ENCODE measurements around the gene LMF1. TPM values are rescaled to one million over a fixed set of nuclear protein-coding genes. Genes with fewer than 3 reads are reported as not detected.

Gene LMF1
- total RNA-seq, 1 donor from 2014 or later = 19.0 TPM

DNA sequence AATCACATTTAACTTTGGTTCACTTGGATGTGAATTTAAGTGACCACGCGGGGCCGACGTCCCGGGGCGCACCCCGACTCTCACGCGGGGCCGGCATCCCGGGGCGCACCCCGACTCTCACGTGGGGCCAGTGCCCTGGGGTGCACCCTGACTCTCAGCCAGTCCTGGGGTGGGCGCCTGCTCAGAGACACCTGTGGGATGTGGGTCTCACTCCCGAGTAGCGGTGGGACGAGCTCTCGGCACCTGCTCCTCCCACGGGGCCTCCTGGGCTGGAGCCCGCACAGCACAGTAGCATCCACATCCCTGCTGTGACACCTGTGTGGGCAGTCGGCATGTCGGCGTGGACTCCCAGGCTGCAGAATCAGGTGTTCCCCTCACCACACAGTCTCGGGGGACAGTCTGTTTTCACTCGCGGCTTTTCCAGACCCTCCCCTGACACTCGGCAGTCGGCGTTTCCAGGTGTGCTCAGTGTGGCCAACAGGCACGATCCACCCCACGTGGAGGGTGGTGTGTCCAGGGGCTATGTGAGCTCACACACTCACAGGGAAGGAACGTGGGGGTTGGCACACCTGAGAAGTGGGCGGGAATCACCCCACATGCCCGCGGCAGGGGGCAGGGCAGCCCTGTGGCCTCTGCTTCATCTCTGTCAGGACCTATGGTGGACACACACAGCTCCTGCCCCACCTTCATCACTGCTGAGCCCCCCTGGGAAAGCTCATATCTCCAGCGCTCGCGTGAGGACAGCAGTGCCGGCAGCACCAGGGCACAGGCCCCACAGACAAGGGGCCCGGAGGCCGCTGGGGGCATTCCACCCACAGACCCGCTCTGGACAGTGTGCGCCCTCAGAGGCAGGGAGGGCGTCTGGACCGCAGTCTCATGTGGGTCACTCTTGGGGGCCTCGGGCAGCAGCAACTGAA is 51.8 kb downstream of the LMF1 start:
- Histone ChIP-seq H3K9me3 (no peaks in the 10 kb centered on the region), H3K27ac (no peak overlapping the region), H3K4me1 (no peaks in the 10 kb centered on the region), H3K4me3 (no peak overlapping the region), H3K27me3 (no peaks in the 10 kb centered on the region), H3K36me3 (no peaks in the 10 kb centered on the region)
- ATAC-seq = no peak
- TF ChIP-seq, protein P1, sequence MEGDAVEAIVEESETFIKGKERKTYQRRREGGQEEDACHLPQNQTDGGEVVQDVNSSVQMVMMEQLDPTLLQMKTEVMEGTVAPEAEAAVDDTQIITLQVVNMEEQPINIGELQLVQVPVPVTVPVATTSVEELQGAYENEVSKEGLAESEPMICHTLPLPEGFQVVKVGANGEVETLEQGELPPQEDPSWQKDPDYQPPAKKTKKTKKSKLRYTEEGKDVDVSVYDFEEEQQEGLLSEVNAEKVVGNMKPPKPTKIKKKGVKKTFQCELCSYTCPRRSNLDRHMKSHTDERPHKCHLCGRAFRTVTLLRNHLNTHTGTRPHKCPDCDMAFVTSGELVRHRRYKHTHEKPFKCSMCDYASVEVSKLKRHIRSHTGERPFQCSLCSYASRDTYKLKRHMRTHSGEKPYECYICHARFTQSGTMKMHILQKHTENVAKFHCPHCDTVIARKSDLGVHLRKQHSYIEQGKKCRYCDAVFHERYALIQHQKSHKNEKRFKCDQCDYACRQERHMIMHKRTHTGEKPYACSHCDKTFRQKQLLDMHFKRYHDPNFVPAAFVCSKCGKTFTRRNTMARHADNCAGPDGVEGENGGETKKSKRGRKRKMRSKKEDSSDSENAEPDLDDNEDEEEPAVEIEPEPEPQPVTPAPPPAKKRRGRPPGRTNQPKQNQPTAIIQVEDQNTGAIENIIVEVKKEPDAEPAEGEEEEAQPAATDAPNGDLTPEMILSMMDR (IDR thresholded peaks at IDR 0.05) = no peak
- intact Hi-C loops (cut with DNase I) = no loop called here
- no peak for DNase-seq

DNA sequence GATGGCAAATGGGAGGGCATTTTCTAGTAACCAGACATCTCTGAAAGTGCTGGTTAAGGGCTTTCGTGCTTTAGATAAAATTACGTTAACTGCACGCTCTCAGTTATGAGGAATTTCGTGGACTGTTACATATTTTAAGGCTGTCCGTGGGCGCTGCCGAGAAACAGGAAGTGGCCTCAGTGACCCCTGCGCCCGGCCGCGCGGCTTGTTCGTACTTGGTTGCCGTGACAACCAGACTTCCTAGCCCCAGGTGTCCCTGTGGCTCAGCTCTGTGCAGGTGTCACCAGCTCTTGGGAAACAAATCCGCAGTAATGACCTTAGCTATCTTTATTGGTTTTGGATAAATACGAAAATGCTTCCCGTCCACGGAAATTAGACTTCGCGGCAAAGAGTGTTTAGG is 52.7 kb downstream of the LMF1 start:
- Histone ChIP-seq H3K27me3 (no peaks in the 10 kb centered on the region), H3K4me3 (no peak overlapping the region), H3K27ac (no peak overlapping the region), H3K4me1 (no peaks in the 10 kb centered on the region), H3K9me3 (no peaks in the 10 kb centered on the region), H3K36me3 (no peaks in the 10 kb centered on the region)
- TF ChIP-seq, protein P1 (IDR thresholded peaks at IDR 0.05) = no peak
- ATAC-seq = no peak
- no peak for DNase-seq
- intact Hi-C loops (cut with DNase I) = no loop called here

DNA sequence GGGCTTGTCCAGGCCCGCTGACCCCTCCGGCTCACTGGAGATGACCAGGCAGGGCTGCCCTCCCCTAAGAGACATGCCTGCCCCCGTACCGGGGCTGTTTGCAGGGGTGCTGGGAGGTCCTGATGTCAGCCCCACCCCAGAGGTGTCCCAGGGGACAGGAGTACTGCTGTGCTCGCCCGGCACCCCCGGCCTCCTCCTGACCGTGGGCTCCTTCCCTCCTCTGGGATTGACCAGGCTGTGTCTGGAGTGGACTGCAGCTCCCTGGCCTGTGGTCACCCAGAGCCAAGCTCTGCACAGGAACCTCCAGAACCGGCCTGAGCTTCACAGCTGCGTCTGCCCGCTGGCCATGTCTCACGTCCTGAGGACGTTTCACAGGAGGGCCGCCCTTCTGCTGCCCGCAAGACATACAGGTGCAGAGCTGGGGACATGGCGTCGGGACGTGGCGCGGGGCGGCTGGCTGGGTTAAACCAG is 53.2 kb downstream of the LMF1 start:
- TF ChIP-seq, protein P1 (IDR thresholded peaks at IDR 0.05) = no peak
- intact Hi-C loops (cut with DNase I) = no loop called here

DNA sequence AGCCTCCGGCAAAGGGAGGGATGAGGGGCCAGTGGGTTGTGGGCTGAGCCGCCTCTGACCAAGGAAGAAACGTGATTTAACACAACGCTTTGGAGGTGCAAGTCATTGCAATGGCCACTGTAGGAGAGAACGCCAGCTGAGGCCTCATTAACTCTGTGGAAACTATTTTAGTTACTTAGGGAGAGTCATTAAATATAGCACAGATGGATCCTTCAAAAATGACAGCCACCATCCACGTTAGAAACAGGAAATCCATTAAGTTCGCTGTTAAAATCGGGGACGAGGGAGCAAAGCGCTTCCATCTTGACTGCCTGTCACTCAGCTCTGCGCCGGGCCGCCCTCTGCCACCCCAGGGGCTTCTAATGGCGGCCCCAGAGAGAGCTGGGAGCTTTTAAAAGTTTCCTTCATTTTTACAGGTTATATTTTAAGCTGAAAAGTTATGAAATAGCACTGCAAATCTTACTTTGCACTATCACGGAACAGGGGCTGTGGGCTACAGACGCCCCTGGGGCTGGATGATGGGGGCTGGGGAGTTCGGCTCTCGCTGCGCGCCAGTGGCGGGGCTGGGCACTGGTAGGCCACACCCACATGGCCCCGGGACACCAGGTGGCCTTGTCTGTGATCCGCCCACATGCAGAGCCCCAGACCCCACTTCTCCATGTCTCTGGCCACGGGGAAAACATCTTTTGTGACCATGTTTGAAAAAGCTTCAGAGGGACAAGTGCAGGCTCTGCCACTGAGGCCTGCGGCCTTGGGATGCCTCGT is 54.6 kb downstream of the LMF1 start:
- DNase-seq (no peak), ATAC-seq (no peak)
- TF ChIP-seq, protein P1 (IDR thresholded peaks at IDR 0.05) = no peak

More for the DNA sequence above, 53.2 kb downstream of the LMF1 start:
- no peaks in the 10 kb centered on the region for H3K9me3 ChIP-seq
- H3K27me3 ChIP-seq = no peaks in the 10 kb centered on the region
- no peak overlapping the region for H3K4me3 ChIP-seq
- ATAC-seq = no peak
- no peaks in the 10 kb centered on the region for H3K4me1 ChIP-seq
- no peaks in the 10 kb centered on the region for H3K36me3 ChIP-seq
- H3K27ac ChIP-seq = no peak overlapping the region
- no peak for DNase-seq

DNA sequence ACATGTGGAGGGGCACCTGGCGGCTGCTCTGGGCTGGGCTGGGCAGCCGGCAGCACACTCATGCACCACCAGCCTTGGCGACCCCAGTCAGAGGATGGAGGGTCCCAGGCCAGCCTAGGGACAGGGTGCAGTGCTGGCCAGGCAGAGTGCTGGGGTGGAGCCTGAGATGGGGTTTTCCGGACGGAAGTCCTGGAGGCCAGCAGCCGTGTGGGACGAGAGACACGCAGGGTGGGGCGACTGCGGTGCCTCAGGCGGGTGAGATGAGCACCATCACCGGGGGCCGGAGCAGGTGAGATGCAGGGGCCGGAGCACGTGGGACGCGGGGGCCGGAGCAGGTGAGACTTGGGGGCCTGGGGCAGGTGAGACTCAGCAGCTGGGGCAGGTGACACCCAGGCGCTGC is 55.2 kb downstream of the LMF1 start:
- intact Hi-C loops (cut with DNase I) = no loop called here
- no peak for ATAC-seq
- no peak for DNase-seq

More for the DNA sequence above, 54.6 kb downstream of the LMF1 start:
- H3K27ac ChIP-seq = no peak overlapping the region
- H3K9me3 ChIP-seq = no peaks in the 10 kb centered on the region
- H3K4me3 ChIP-seq = no peak overlapping the region
- H3K4me1 ChIP-seq = no peaks in the 10 kb centered on the region
- intact Hi-C loops (cut with DNase I) = no loop called here
- H3K36me3 ChIP-seq = no peaks in the 10 kb centered on the region
- no peaks in the 10 kb centered on the region for H3K27me3 ChIP-seq

More for the DNA sequence above, 55.2 kb downstream of the LMF1 start:
- no peaks in the 10 kb centered on the region for H3K27me3 ChIP-seq
- TF ChIP-seq, protein P1 (IDR thresholded peaks at IDR 0.05) = no peak
- no peak overlapping the region for H3K4me3 ChIP-seq
- no peaks in the 10 kb centered on the region for H3K9me3 ChIP-seq
- no peak overlapping the region for H3K27ac ChIP-seq
- H3K36me3 ChIP-seq = no peaks in the 10 kb centered on the region
- H3K4me1 ChIP-seq = no peaks in the 10 kb centered on the region

All from upper lobe of right lung (tissue), 1 donor.